LHCN-M2 (cell line): ENCODE results near the gene GADD45A. TPM values are rescaled to one million over a fixed set of nuclear protein-coding genes. Genes with fewer than 3 reads are reported as not detected.

Experiments
- DNase-seq: peaks from one replicate; pipeline ENCODE4 v3.0.0-alpha.2; 2012; ENCODE audit warnings: low read depth
- total RNA-seq: library from RNA; depleted of rRNA; stranded (reverse); fragments of >200 nt; gene quantifications from 2 replicates; pipeline ENCODE4 v1.2.3, GENCODE V29; 2014

The GADD45A gene
- total RNA-seq, 1 experiment from 2014 or later = 112 TPM

DNA sequence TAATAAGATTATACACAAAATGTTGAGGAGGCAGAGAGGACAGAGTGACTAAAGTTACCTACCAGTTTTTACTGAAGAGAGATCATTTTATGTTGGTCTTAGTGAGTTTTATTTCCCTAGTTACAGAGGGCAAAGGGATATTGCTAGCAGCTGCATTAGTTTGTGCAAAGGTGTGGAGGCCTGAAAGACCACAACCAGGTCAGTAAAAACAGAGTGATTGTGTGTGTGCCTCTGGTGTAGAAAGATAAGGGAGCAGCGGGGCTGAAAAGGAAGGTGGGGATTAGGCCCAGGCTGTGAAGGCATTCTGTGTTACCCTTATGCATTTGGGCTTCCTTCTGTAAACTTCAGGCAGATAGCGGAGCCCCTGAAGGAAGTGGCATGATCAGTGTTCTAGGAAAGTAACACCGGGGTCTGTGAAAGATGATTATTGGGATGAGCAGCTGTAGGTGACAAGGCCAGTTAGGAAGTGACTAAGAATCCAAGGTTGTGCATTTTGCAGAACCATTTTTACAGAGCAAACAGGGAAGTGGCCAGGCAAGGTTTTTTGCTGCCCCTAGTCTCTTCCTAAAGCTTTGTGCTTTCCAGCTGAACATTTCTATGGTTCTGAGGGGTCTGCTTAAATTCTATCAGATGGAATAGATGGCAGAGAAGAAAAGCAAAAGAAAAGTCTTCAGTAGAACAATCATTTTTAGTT, 3.7 kb downstream of the GADD45A start:
- DNase-seq = peak; percentile 49

DNA sequence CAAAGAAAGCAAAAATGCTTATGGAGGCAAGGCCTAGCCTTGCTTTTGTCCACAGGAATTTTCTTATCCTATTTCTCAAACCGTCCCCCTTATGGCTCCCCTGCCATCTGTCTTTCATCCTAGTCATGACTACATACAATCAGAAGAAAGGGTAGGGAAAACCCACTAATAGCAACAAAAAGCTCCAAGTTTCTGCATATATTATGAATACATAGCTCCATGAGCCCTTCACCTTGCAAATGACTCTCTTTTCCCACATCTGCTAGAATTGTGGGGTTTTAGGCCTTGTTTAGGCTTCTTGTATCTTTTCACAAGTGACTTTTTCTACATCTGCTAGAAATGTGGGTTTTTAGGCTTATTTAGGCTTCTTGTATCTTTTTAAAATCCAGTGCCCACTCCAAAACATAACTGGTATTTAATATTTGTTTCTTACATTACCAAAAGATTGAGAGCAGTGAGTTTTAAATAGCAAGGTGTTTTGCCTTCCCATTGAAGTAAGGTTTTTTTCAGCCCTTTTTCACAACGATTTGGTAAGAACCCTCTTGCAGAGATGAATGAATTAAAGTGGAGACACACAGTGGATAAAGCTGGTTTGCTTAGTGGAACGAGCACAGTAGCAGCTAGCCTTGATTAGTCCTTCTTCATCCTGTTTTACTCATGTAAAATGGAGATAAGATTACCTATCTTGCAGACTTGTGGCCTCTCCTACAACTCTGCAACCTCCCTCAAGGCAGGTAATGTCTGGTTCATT, 4.4 kb downstream of the GADD45A start:
- DNase-seq = peak; percentile 32

DNA sequence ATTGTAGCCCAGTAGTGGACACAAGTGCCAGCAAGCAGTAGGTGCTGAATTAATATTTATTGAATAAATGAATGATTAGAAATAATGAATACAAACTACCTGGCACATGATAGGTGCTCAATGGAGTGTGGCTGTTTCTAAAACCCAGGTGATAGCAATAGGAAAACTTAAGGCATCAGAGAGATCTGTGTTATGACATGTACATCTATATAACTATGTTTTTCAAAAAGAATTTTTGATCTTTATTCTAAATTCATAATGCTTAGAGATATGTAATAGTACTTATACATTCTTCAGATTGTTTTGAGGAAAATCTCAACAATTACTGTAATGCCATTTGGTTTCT, 5.0 kb downstream of the GADD45A start:
- DNase-seq = no peak

DNA sequence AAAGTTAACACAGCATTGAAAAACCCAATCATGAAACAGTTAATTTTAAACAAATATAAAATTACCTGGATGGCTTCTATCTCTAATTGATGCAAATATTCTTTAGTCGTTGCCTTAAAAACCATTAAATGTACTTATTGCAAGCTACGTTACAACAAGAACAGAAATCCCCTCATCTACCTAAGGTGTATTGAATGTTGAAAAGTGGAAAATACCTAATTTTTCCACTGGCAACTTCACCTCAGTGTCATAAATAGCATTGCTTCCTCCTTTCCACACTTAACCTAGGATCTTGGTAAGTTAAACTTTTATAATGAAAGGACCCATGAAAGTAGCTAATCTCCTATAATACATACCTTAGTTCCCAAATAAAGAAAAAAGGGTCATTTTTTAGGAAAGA, 5.4 kb downstream of the GADD45A start:
- no peak for DNase-seq

DNA sequence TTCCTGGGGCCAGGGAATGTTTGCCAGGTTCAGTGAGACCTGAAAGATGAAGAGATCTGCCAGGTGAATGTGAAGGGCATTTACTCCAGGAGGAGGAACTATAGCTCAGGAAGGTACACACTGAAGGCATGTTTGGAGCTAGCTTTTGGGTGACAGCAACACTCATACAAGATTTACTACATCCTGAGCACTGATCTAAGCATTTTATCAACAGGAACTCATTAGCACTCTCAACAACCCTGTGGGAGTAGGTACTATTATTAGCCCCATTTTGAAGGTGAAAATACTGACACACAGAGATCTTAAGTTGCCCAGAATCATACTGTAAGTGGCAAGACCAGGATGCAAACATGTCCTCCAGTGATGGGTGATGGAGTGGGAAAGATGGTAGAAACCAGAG, 6.7 kb downstream of the GADD45A start:
- peak; percentile 27 for DNase-seq

DNA sequence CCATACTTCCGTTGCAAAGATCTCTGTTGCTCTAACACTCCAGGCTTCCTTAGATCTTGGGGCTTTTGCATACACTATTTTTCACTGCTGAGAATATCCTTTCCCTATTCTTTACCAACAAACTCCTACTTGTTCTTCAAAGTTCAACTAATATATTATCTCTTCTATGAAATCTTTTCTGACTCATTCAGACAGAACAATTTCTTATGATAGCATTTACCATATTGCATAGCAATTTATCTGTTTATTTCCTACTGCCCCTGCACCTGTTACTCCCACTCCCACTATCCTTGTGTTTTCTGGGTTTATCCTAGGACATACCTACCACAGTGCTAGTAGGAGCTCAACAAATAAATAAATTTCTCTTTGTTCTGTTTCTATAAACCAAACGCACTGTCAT, 11.0 kb downstream of the GADD45A start:
- no peak for DNase-seq

DNA sequence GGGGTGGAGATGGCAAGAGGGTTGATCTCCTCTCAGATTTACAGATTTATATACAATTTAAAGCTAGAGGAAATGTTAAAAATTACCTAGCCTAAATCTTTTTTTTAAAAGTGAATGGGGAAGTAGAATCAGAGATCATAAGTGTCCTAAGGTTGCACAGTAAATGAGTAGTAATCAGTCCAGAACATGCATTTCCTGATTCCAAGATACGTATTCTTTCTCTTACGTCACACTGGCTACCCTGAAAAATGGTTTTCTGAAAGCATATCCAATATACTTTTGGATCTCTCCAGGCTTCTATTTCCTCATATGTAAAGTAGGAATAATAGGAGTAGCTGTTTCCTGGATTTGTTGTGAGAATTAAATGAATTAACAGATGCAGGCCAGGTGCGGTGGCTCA, 11.7 kb downstream of the GADD45A start:
- no peak for DNase-seq

DNA sequence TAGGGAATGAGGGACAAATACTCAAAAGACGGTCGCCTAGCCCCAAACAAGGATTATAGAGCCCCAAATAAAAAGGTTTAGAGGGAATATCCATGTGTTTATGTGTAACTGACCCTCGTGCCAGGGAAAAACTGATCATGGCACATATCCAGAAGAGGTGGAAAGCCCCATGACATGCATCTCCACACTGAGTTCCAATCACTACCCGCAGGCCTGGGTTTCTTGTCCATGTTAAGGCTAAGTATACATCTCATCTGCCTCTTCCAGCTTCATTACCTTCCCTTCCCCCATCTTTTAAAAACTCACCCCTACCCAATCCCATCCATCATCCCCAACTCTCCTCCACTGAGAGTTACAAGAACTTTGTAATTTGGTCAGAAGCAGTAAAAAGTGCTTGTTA, 15.2 kb downstream of the GADD45A start:
- no peak for DNase-seq

DNA sequence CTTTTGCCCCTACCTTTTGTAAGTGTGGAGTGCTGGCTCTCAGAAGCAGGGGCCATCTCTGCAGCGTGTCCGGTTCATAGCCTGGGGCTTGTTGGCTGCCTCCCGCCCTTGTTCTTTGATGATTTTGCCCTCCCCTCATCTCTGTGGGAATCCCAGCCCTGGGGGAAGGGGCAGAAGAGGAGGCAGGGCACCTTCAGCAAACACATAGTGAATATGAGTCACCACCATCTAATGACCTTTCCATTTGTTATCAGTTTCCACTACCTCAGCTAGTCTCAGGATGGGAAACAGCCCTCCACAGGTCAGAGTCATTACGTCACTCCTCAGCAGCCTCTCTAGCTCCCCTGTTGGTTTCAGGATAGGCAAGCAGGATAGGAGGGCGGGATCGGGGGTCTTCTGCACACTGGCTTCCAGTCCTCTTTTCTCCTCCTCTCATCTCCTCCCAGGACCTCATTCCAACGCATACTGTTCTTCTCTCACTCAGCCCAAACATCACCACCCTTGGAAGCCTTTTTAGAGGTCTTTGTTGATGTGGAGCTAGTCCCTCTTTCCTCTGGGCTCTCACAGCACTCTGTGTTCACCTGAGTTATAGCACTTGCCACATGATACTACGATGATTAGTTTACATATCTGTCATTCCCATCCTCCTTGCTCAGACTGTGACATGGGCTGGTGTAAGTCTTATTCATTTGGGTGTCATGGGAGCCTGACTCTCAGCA, 15.8 kb downstream of the GADD45A start:
- no peak for DNase-seq

DNA sequence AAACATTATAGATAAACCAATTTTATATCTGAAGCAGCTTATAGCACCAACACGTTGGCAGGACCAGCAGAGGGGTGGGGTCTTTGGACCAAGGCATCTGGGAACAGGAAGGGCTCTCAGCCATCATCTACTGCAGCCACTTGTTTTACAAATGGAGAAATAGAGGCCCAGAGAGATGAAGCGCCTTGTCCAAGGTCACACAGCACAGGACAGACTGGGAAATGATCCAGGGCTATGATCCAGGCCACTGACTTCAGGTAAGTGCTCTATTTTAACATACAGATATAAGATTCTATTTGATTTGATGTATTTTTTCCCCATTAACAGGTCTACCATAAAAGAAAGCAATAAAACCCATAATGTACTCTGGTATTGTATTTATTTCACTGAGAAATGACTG, 16.9 kb downstream of the GADD45A start:
- DNase-seq = no peak

DNA sequence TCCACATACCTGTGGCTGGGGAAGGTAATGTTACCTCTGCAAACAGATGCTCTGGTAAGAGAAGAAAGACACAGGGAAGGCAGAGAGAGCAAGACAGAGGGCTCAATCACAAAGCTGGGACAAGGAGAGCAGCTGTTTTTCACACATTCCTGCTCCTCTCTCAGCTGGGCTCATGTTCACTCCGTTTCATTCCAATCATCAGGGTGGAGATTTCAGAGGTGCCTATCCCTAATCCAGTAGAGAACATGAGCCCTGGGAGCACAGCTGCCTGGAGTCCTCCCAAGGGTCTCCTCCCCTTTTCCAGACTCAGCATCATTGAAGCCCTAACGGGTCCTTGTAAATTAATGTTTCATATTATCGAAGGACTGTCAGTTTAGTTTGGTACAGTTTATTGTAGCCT, 19.4 kb downstream of the GADD45A start:
- peak; percentile 80 for DNase-seq

DNA sequence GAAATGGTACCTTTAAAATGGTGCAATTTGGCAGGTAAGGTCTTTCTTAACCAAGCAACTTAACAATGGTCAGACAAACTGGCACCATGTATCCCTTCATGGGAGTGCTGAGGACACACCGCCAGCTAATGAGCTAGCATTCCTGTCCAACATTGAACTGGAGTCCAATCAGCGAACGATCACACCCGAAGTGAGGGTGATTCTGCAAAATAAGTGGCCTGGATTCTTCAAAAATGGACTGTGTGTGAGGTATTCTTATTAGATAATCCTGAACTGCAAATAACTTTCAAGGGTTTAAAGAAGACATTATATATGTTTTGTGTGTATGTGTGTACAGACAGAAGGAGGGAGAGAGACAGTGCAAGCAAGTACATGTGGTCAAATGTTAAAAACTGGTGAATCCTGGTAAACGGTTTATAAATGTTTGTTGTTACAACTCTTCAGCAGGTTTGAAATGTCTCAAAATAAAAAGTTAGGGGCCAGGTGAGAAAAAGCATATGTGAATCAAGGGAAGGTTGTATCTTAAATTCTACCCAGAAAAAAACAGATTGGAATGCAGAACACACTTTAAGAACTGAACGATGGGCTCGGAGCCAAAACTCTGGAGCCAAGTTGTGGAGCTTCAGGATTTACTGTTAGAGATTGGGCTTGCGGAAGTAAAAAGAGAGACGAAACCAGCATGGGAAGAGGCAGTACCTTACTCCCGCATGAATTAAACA, 20.9 kb downstream of the GADD45A start:
- DNase-seq = no peak

DNA sequence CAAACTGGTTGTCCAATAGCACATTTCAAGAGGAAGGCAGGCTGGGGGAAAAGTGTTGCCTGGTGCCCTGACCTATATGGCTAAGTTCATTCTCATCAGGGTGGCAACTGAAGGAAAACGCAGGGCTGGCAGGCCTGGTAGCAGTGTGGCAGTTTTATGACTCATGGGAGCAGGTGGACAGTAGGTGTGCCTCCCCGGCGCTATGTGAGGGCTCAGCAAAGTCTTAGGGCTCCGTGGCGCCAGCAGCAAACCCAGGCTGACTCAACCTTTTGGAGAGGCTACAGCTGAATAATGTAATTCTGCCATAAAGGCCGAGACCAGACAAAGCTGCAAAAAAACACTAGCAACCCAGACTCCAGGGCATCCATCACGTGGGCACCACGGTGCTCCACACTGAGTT, 23.6 kb downstream of the GADD45A start:
- peak; percentile 86 for DNase-seq

DNA sequence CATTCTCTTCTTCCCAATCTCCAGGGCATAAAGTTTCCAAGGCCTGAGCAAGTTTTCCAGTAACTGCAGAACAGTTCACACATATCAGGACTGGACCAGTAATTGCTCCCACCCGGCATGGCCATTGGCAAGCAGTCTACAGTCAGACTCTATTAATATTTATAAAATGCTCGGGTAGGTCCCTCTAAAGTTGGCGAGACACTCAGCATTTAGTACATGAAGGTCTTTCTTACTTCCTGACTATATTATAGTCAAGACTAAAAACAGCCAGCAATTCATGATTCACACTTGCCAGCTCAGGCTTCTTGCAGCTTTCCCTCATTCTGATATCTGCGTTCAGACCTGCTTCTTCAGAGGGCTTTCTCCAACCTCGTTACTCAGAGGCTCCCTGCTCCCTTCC, 25.4 kb downstream of the GADD45A start:
- peak; percentile 82 for DNase-seq

DNA sequence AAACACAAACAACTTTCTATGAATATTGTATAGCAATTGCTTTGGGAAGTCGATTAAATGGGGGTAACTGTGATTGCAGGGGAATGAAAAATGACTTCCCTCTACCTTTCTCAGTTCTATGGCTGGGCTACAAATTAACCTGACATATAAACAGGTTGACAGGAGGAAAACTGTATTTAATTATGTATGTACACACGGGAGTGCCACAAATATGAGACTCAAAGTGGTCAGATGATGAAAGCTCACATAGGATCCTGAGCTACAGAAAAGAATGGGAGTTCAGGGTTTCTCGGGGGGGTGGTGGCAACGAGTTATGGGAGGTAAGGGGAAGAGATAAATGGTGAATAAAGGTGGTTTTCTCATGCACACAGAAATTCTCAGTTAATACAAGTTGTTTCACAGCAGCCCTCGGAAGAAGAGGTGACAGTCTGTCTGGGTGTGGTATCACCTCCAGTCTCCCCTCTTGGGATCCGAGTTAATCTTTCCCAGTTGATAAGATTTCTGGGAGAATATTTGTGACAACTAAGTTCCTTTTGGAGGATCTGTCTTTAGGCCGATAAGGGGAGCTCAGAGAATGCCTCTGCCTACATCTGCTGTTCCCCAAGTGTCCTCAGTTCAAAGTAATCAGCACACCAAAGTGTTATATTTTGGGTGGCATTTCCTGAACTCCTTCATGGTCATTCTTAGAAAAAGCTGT, 26.3 kb downstream of the GADD45A start:
- DNase-seq = no peak

DNA sequence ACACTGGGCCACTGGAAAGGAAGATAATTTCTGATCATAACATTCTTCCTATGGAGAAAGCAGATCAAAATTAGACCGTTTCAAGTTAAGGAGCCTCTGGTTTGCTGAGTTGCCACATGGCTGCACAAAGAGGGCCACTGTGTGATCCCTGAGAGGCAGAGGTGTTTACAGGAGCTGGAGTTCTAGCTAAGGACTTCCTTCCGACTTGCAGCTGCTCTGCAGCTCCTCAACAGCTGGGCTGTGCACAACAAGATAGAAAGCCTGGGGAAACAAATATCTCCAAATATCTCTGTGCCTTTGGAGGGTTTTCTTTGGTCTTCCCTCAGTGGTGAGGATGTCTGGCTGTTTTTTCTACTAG, 26.8 kb downstream of the GADD45A start:
- DNase-seq = peak; percentile 74

DNA sequence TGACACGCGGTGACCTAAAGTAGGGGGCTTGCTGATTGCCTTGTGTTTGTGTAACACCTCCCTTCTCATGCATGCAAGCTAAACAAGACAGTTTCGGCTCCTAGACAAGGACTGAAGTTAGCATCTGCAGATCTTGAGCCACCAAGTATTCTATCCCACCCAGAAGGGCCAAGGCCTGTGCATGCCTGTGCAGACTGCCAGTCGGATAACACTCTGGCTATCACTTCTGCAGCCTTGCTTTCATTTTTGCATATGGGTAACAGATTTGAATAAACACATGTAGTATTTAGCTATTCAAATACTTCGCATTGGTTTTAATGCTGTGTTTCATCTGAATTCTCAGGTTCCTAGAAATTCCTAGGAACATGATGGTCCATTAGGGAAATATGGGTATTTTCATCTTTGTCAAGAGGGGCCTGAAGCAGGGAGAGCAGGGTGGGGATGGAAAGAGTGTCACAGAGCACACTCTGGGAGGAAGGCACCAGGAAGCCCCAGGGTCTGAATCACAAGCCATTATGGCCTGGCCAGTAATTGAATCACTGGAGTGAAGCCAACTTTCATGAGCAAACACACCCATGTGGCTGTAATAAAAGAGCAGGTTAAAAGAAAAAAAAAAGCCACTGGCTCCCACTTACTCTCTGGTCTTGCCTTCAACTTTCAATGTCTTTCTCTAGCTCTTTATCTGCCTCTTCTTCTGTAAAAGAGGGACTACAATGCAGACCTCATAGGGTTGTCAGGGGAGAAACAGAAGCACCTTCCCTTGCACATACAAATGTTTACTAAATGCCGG, 28.3 kb downstream of the GADD45A start:
- peak; percentile 90 for DNase-seq

DNA sequence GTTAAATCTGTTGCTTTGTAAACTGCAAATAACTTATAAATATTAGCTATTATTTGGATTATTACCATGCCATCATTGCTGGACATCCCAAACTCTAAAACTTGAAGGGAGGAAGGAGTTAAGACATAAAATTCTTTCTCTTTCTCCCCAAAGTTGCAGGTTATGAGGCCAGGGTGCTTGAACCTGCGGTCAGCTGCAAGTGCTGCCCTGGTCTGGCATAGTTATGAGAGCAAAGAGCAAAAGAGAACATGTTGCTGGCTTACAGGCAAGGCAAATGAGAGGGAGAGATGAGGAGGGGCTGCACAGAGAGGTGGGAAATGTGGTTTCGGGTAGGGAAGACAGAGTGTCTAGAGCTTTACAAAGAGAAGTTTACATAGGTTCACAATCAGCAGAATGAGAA, 30.8 kb downstream of the GADD45A start:
- DNase-seq = no peak

DNA sequence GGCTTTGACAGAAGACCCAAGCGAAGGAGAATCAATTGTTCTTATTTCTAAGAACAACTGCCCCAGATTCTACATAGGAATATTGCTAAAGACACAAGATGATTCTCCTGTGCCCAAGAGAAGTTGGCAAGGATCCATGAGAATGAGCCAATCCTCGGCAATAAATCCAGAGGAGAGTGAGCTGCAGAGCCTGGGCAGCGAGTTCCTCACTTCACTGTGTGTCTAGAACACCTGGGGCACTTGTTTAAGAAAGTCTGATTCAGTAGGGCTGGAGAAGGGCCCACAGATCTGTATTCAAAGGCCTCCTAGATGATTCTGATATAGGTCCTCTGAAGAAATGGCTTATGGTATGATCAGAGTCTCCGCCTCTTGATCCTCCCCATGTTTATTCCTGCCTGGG, 31.8 kb downstream of the GADD45A start:
- DNase-seq = peak; percentile 62

DNA sequence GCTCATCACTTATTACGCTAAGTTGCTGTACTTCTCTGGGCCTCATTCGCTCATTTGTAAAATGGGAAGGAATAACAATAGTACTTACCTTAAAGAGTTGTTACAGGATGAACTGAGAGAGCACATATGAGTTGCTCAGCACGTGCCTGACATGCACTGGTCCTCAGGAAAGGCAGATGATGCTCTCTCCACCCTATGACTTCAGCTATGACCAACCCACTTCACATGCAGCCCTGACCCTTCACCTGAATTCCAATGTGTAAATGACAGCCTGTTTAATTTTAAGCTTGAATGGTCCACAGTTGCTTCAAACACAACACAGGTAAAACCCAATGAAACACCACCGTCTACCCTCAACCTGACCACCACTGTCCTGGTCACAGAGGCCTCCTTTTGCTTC, 32.9 kb downstream of the GADD45A start:
- DNase-seq = no peak
